PFSK-1 (cell line): ENCODE measurements around the gene APBB2.

ENCODE experiments used
- FOXP2 ChIP-seq: optimal IDR thresholded peaks from 2 replicates; pipeline ENCODE3; 2011; ENCODE audit warnings: borderline replicate concordance, control low read depth, inconsistent platforms; ENCODE audit not compliant: insufficient read depth; ENCODE audit errors: extremely low read length, extremely low read depth
- POLR2AphosphoS5 ChIP-seq: IDR thresholded peaks from 2 replicates; pipeline ENCODE4 v1.6.1; 2012; ENCODE audit warnings: low read depth, mild to moderate bottlenecking, control low read depth, low read length, moderate library complexity
- REST ChIP-seq, 2 experiments: IDR thresholded peaks; 2 replicates each; pipeline versions ENCODE4 v1.6.1 to v1.8.0; 2011 to 2012; ENCODE audit warnings: low read depth in 2 of 2, low read length in 2 of 2, control low read depth in 1 of 2, inconsistent platforms in 1 of 2, mild to moderate bottlenecking in 1 of 2, moderate library complexity in 1 of 2; ENCODE audit not compliant: insufficient read depth in 1 of 2
- SIN3A ChIP-seq: IDR thresholded peaks from 2 replicates; pipeline ENCODE4 v1.6.1; 2012; ENCODE audit warnings: mild to moderate bottlenecking, low read length, moderate library complexity, borderline replicate concordance; ENCODE audit not compliant: insufficient read depth
- TAF1 ChIP-seq: IDR thresholded peaks from 2 replicates; pipeline ENCODE4 v1.6.1; 2012; ENCODE audit warnings: low read length, control low read depth, borderline replicate concordance; ENCODE audit not compliant: insufficient read depth

- no peak for TF ChIP-seq POLR2AphosphoS5
- no peak for TF ChIP-seq REST (IDR thresholded peaks at IDR 0.05; ENCODE audit: insufficient read depth in 1 of 2, low read depth in 2 of 2, low read length in 2 of 2)
- no peak for TF ChIP-seq SIN3A
- TF ChIP-seq TAF1: no peak
- no peak for TF ChIP-seq FOXP2
Measured at GRCh38 chr4:40829586-40829985, 384.8 kb downstream of the APBB2 start.
